Dedifferentiated amniotic fluid mesenchymal stem cell (primary cell): ENCODE measurements around the gene MKKS.
"Not testable (repeated sequence)": the region's sequence is repeated elsewhere in the genome, so short reads cannot be mapped to it uniquely, and the experiment has no call there.

Source experiments
- DNase-seq: peaks from one replicate; pipeline ENCODE4 v3.0.0-alpha.2; 2016; ENCODE audit errors: extremely low spot score

MKKS gene

DNA sequence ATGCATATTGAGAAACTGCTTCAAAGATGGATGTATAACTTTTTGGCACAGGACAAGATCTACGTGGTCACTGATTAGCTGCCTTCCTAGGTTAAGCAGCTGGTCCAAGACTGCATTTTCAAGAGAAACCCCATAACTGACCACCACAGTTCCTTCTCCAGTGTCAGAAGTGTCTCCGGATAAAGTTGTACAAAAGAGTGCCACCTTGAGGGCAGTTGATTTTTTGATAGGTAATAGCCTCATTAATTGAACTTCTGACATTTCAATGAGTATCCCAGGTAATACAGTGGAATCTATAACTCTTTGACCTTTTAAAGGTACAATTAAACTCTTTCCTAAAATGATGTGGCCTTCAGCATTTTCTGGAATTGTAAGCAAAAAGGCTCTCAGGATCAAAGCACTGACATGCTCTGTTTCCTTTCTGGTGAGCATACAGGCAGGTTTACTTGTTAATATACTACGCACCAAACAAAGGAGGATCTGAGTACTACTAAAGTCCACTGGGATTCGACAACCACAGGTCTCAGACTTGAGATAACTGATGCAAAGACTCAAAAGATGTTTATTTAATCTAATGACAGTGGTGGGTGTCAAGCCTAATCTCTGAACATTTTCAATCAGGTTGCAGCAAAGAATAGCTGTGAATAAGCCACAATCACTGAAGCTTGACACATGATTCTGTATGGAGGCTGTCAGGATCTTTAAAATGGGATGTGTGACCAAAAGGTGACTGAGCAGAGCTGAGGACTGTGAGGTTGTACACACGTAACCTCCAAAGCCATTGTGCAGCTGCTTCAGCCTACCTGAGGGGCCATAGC is 21.2 kb downstream of the MKKS start:
- DNase-seq, result no peak

DNA sequence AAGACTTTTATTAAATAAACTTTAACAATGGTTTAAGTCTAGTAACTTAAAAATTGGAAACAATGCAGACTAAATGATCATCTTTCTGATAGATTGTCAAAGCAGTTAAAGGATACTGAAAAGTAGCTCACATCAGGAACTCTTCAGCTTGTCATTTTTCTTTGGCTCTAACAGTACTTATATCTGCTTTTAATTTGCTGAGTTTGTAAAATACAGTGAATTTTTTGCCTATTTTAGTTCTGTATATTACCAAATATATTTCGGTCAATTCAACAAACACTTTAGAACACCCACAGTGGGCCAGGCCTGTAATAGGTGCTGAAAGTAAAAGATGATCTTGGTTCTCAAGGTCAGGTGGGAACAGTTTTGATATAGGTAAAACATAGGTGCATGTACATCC is 22.3 kb downstream of the MKKS start:
- DNase-seq, result no peak

DNA sequence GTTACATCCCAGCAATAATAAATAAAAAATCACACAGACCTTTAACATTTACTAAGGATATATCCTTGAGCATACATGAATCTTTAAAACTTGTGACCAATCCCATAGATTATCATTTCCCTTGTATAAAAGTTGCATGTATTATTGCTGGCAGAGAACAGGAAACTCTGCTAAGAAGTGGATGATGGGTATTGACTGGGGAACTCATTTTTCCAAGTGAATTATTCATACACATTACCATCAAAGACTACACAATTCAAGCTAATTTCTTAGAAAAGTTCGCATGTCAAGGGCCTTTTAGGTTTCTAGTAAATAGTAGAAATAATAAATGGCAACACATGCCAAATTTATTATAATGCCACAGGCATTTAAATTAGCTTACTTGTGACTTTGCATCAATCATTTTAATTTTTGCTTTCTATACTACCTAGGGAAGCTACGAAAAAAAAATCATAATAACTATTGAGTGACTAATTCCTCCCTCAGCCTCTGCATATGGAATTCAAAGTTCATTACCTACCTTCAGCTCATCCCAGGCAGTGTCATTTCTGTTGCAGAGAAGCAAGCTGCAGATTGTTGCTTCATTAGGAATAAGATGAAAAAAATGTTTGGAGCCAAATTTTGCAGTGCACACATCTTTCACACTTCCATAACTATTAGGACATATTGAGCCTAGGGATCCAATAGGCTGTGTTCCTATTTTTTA is 25.8 kb downstream of the MKKS start:
- DNase-seq, result no peak

DNA sequence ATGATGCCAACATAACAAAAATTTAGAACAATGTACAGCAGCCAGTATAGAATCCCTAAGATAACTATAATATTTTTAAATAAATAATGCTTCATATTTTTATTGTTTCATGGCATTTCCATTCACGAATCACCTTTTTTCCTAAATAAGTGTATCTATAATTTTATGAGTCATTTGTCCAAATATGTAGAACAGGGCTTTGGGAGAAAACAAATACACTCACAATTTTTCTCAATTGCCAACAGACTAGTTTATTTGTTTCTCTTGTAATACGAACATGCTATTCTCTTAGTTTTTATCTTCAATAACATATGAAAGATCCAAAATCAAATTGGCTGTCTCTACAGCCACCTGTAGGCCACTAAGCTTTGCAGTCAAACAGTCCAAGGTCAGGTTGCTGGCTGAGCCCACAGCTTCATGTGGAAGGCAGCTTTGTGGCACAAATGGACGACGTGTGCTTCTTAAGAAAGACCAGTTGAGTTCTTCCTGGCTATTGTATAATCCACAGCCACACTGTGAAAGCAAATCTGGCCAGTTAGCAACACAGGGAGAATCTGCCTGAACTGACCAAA is 29.0 kb downstream of the MKKS start:
- DNase-seq, result no peak

DNA sequence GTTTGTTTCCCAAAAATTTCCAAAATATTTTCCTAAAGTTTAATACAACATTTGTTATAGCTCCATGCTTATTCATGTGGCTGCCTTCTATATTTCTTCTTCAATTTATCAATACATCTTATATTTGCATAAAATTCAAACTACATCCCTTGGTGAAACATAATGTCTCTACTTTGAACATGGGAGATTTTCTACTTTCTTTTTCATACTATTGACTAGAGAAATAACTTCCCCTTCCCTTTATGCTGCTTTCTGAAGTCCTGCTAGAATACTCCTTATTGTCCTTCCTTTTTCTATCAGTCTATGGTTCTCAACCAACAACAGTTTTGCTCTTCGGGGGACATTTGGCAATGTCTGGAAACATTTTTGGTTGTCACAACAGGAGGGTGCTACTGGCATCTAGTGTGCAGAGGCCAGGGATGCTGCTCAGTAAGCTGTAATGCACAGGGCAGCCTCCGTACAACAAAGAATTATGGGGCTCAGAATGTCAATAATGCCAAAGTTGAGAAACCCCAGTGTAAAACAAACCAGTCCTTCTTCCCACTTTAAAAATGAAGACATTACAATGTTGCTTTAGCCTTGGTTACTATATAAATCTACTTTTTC is 29.9 kb downstream of the MKKS start:
- no peak for DNase-seq

- DNase-seq, result no peak
These were observed 30.9 kb downstream of the MKKS start for GRCh38 chr20:10402938-10403608.

GRCh38 chr20:10398834-10399369 is 35.1 kb downstream of the MKKS start:
- DNase-seq, result no peak

DNA sequence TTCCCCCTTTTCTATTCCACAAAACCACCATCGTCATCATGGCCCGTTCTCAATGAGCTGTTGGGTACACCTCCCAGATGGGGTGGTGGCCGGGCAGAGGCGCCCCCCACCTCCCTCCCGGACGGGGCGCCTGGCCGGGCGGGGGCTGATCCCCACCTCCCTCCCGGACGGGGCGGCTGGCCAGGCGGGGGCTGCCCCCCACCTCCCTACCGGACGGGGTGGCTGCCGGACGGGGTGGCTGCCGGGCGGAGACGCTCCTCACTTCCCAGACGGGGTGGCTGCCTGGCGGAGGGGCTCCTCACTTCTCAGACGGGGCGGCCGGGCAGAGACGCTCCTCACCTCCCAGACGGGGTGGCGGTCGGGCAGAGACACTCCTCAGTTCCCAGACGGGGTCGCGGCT is 39.3 kb downstream of the MKKS start:
- not testable (repeated sequence) for DNase-seq

GRCh38 chr20:10390709-10391108 is 43.3 kb downstream of the MKKS start:
- DNase-seq, result no peak

GRCh38 chr20:10388597-10388996 is 45.4 kb downstream of the MKKS start:
- DNase-seq, result no peak

- DNase-seq, result no peak
These were observed 46.3 kb downstream of the MKKS start for GRCh38 chr20:10387686-10388085.

DNA sequence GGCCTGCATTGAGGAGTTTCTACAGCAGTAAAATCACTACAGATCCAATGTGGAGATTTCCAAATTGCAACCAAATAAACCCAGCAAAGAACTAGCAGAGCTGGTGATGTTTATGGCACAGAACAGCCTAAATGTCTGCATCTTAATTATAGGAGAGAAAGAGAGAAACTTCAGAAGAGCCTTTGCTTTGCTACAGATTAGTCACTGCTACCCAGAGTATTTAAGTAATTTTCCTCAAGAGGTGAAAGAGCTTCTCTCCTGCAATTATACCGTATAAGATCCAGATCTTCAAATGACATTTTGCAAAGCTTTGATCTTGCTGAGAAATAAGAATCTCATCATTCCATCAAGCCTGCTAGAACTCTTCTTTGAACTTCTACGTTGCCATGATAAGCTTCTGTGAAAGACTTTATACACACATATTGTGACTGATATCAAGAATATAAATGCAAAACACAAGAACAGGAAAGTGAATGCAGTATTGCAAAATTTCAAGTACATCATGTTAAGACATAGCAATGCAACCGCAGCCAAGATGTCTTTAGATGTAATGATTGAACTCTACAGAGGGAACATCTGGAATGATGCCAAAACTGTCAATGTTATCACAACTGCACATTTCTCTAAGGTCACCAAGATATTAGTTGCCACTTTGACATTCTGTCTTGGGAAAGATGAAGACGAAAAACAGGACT is 48.0 kb downstream of the MKKS start:
- no peak for DNase-seq

- DNase-seq, result no peak
These were observed 52.5 kb downstream of the MKKS start for GRCh38 chr20:10381477-10381876.

GRCh38 chr20:10379761-10380160 is 54.3 kb downstream of the MKKS start:
- DNase-seq, result no peak

- no peak for DNase-seq
These were observed 57.5 kb downstream of the MKKS start for GRCh38 chr20:10376270-10377075.

GRCh38 chr20:10375191-10375590 is 58.8 kb downstream of the MKKS start:
- no peak for DNase-seq

DNA sequence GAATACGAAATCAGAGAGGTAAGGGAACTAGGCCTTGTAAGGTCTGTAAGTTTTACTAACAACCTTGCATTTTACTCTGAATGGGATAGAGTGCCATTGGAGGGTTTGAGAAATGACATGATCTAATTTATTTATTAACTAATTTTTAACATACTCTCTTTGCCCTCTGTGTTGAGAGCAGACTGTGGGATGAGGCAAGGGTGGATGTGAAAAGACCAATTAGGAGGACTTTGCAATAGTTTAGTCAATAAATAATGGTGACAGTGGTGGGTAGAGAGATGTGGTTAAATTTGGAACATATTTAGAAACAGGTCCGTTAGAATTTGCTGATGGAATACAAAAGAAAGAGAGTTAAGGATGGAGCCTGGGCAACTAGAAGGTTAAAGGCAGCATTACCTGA is 60.0 kb downstream of the MKKS start:
- no peak for DNase-seq

- no peak for DNase-seq
These were observed 62.6 kb downstream of the MKKS start for GRCh38 chr20:10371467-10371866.

GRCh38 chr20:10370091-10370887 is 63.7 kb downstream of the MKKS start:
- DNase-seq, result no peak

DNA sequence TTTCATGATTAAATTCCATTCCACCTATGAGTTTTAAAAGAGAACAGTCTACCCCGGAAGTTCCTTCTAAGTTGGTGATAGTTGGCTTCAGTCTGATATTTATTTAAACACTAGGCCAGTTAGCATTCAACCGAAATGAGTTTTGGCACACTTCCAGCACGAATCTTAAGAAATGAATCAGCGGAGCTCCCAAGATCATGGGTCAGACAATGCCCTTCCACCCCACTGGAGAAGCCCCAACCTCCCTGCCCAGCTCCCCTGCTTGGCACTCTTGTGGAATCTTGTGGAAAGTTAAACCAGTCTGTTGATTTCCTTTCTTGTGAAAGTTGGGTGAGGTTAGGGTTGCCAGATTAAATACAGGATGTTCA is 64.3 kb downstream of the MKKS start:
- DNase-seq, result no peak
